ENCODE results near the gene TMEM109.
"Not testable (repeated sequence)": the region's sequence is repeated elsewhere in the genome, so short reads cannot be mapped to it uniquely, and the experiment has no call there.

- TF ChIP-seq YY1 (IDR thresholded peaks at IDR 0.05; ENCODE audit: insufficient read depth, insufficient read length); ZNF274 (IDR thresholded peaks at IDR 0.05; ENCODE audit: low read depth, low read length); SUZ12 (IDR thresholded peaks at IDR 0.05; ENCODE audit: extremely low read depth, insufficient read depth, insufficient read length): not testable (repeated sequence)
These were observed 4.2 kb upstream of the TMEM109 start for GRCh38 chr11:60909680-60910280.
